Sigmoid colon (tissue), 4 donors: Measurements from ENCODE around the gene FAM81A.

Source experiments
- EP300 ChIP-seq, 4 donors: sonication (generic); formaldehyde crosslinking; IDR thresholded peaks; one replicate each; pipeline ENCODE4 v1.6.1; 2017; ENCODE audit warnings: antibody characterized with exemption in 4 of 4
- POLR2A ChIP-seq, 2 donors: fragments of 450-650 bp; IDR thresholded peaks; one replicate each; pipeline ENCODE4 v1.6.1; 2016; ENCODE audit warnings: antibody characterized with exemption in 2 of 2, mild to moderate bottlenecking in 2 of 2, moderate library complexity in 2 of 2
- POLR2AphosphoS5 ChIP-seq, 4 donors: sonication (generic); formaldehyde crosslinking; IDR thresholded peaks; one replicate each; pipeline ENCODE4 v1.6.1; 2017; ENCODE audit warnings: antibody characterized with exemption in 4 of 4
- TF ChIP-seq, protein P1 (sequence below), 4 experiments: fragments of 450-650 bp in 3 of 4; fragments of 200-600 bp in 1 of 4; IDR thresholded peaks; one replicate each; pipeline ENCODE4 v1.5.1; 2016 to 2019; ENCODE audit warnings: antibody characterized with exemption in 4 of 4, mild to moderate bottlenecking in 3 of 4, moderate library complexity in 2 of 4

DNA sequence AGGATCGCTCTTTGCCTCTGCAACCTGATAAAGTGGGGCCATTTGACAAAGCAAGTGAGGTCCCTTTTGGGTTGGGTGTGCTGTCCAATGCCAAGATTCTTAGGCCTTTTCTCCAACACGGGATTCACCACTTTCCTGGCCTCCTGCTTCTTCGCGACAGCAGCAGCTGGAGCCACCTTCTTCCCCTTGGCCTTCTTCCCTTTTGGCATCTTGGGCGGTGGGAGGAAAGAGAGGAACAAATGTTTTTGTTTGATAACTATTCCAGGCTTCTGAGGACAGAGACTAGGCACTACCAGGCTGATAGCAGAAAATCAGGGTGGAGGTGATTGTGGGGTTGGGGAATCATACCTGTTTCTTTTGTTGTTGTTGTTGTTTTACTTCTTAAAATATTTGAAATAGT is 30.0 kb upstream of the FAM81A start:
- no peak for TF ChIP-seq EP300 (IDR thresholded peaks at IDR 0.05)
- TF ChIP-seq, protein P1, sequence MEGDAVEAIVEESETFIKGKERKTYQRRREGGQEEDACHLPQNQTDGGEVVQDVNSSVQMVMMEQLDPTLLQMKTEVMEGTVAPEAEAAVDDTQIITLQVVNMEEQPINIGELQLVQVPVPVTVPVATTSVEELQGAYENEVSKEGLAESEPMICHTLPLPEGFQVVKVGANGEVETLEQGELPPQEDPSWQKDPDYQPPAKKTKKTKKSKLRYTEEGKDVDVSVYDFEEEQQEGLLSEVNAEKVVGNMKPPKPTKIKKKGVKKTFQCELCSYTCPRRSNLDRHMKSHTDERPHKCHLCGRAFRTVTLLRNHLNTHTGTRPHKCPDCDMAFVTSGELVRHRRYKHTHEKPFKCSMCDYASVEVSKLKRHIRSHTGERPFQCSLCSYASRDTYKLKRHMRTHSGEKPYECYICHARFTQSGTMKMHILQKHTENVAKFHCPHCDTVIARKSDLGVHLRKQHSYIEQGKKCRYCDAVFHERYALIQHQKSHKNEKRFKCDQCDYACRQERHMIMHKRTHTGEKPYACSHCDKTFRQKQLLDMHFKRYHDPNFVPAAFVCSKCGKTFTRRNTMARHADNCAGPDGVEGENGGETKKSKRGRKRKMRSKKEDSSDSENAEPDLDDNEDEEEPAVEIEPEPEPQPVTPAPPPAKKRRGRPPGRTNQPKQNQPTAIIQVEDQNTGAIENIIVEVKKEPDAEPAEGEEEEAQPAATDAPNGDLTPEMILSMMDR (IDR thresholded peaks at IDR 0.05), result no peak
- TF ChIP-seq POLR2AphosphoS5 (IDR thresholded peaks at IDR 0.05), result no peak
- TF ChIP-seq POLR2A (IDR thresholded peaks at IDR 0.05), result no peak
